ENCODE data around the gene FUBP3.

DNA sequence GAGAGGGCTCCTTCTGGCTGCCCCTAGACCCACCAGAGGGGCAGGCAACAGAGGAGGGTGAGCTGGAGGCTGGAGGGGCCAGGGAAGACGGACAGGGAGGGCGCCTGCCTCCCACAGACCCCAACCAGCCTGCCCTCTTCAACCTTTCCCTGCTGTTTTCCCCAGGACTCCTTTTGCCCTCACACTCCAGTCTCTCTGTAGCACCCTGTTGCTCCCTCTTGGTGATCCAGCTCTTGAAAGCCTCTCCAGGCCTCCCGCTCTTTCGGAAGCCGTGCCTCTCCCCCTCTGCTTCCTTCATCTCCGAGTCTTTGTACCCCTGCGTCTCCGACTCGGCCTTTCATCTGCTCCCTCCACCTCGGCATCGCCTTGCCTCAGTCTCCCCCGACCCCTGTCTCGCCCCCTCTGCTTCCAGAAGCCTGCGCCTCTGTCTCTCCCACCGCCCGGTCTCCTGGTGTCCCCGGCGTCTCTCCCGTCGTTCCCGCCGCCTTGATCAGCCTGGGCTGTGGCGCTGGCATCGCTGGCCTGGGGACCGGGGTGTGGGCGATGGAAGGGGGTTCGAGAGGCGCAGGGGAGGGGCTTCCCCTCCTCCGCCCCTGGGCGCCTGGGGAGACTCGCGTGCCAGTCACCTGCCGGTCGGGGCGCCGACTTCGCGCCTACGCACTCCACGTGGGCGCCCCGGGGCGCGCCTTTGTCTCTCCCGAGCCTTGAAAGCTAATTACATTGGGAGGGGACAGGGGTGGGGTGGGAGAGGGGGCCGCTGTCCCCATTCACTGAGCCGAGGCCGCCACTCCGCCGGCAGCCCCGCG, 79.7 kb downstream of the FUBP3 start:
- TF ChIP-seq POLR2AphosphoS5 (IDR thresholded peaks at IDR 0.05; ENCODE audit: low read depth, low read length), result no peak
- TF ChIP-seq, protein P1, sequence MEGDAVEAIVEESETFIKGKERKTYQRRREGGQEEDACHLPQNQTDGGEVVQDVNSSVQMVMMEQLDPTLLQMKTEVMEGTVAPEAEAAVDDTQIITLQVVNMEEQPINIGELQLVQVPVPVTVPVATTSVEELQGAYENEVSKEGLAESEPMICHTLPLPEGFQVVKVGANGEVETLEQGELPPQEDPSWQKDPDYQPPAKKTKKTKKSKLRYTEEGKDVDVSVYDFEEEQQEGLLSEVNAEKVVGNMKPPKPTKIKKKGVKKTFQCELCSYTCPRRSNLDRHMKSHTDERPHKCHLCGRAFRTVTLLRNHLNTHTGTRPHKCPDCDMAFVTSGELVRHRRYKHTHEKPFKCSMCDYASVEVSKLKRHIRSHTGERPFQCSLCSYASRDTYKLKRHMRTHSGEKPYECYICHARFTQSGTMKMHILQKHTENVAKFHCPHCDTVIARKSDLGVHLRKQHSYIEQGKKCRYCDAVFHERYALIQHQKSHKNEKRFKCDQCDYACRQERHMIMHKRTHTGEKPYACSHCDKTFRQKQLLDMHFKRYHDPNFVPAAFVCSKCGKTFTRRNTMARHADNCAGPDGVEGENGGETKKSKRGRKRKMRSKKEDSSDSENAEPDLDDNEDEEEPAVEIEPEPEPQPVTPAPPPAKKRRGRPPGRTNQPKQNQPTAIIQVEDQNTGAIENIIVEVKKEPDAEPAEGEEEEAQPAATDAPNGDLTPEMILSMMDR (IDR thresholded peaks at IDR 0.05), result no peak
- TF ChIP-seq MXI1 (IDR thresholded peaks at IDR 0.05; ENCODE audit: low read depth, low read length), result no peak
- TF ChIP-seq YY1 (IDR thresholded peaks at IDR 0.05; ENCODE audit: low read depth), result no peak
- no peak for TF ChIP-seq RFX5 (IDR thresholded peaks at IDR 0.05; ENCODE audit: low read length)
- TF ChIP-seq NRF1 (IDR thresholded peaks at IDR 0.05; ENCODE audit: low read depth, low read length), result no peak
- TF ChIP-seq, protein P2, sequence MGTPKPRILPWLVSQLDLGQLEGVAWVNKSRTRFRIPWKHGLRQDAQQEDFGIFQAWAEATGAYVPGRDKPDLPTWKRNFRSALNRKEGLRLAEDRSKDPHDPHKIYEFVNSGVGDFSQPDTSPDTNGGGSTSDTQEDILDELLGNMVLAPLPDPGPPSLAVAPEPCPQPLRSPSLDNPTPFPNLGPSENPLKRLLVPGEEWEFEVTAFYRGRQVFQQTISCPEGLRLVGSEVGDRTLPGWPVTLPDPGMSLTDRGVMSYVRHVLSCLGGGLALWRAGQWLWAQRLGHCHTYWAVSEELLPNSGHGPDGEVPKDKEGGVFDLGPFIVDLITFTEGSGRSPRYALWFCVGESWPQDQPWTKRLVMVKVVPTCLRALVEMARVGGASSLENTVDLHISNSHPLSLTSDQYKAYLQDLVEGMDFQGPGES (IDR thresholded peaks at IDR 0.05; ENCODE audit: low read depth, low read length), result no peak
- no peak for TF ChIP-seq RXRA (IDR thresholded peaks at IDR 0.05; ENCODE audit: borderline replicate concordance, low read depth)
- TF ChIP-seq, protein P3, sequence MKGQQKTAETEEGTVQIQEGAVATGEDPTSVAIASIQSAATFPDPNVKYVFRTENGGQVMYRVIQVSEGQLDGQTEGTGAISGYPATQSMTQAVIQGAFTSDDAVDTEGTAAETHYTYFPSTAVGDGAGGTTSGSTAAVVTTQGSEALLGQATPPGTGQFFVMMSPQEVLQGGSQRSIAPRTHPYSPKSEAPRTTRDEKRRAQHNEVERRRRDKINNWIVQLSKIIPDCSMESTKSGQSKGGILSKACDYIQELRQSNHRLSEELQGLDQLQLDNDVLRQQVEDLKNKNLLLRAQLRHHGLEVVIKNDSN (IDR thresholded peaks at IDR 0.05; ENCODE audit: borderline replicate concordance, low read depth), result no peak
